ENCODE data around the gene ADCK1. TPM values are rescaled to one million over a fixed set of nuclear protein-coding genes. Genes with fewer than 3 reads are reported as not detected.

Gene ADCK1
- total and polyA plus RNA-seq, 2 experiments from 2014 or later: 6.7 to 11.2 TPM

DNA sequence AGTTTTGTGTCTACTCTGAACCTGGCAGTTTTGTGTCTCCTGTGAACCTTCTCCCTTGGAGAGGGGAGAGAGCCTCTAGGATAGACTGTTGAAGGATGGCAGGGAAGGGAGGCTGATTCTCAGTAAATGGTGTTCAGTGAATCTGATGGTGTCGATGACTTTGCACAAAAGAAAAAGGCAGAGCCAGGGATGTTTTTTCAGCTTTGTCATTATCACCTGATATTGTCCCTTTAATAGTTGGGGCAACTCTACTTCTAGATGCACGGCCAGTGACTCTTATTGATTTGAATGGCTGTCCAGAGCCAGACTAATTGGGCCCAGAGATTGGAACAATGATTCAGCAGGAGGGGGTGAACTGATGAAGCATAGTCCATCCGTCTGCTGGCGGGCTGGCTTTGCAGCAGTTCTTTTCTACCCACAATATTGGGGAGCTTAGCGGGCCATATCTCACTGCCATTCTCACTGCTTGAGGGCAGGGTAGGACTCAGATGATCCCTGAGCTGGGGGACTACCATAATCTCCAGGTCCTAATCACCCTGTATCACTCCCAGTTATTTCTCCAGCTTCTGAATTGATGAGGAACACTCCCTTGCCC, 93.1 kb downstream of the ADCK1 start:
- Histone ChIP-seq H2AFZ (no peak overlapping the region), H4K20me1 (replicated peaks; ENCODE audit: insufficient read depth) (no peaks in the 10 kb centered on the region), H3K4me1 (ENCODE audit: insufficient read depth) (no peaks in the 10 kb centered on the region), H3F3A (replicated peaks; ENCODE audit: low read depth) (no peaks in the 10 kb centered on the region), H3K79me2 (replicated peaks; ENCODE audit: insufficient read depth) (no peaks in the 10 kb centered on the region), H3K4me3 (no peak overlapping the region), H3K27me3 (ENCODE audit: insufficient read depth) (no peaks in the 10 kb centered on the region), H3K4me2 (no peak overlapping the region), H3K36me3 (ENCODE audit: insufficient read depth) (no peaks in the 10 kb centered on the region), H3K27ac (ENCODE audit: low read depth) (no peak overlapping the region), H3K9me2 (ENCODE audit: insufficient read depth) (no peaks in the 10 kb centered on the region)
- peaks cover 15% of the 10 kb centered on the region for H3K36me3 Mint-ChIP-seq (ENCODE audit: low read depth)
- H3K4me1 Mint-ChIP-seq: no peaks in the 10 kb centered on the region
- H3K9me3 Mint-ChIP-seq: no peaks in the 10 kb centered on the region
- ATAC-seq (no peak), DNase-seq (ENCODE audit: low spot score) (no peak)
- peak overlapping the region; percentile 13; the same call in 1 of the 2 replicates for H3K27ac Mint-ChIP-seq
- H3K4me3 Mint-ChIP-seq: no peak overlapping the region
- H3K27me3 Mint-ChIP-seq (ENCODE audit: insufficient read depth, low read depth, poor library complexity): peaks cover 2% of the 10 kb centered on the region
- TF ChIP-seq ZNF331 (CRISPR knock-in tag; IDR thresholded peaks at IDR 0.05; ENCODE audit: low read depth): no peak
- TF ChIP-seq, protein P1, sequence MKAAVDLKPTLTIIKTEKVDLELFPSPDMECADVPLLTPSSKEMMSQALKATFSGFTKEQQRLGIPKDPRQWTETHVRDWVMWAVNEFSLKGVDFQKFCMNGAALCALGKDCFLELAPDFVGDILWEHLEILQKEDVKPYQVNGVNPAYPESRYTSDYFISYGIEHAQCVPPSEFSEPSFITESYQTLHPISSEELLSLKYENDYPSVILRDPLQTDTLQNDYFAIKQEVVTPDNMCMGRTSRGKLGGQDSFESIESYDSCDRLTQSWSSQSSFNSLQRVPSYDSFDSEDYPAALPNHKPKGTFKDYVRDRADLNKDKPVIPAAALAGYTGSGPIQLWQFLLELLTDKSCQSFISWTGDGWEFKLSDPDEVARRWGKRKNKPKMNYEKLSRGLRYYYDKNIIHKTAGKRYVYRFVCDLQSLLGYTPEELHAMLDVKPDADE (IDR thresholded peaks at IDR 0.05): no peak
- TF ChIP-seq EZH2phosphoT487 (IDR thresholded peaks at IDR 0.05; ENCODE audit: unreplicated experiment): no peak
- TF ChIP-seq, protein P2, sequence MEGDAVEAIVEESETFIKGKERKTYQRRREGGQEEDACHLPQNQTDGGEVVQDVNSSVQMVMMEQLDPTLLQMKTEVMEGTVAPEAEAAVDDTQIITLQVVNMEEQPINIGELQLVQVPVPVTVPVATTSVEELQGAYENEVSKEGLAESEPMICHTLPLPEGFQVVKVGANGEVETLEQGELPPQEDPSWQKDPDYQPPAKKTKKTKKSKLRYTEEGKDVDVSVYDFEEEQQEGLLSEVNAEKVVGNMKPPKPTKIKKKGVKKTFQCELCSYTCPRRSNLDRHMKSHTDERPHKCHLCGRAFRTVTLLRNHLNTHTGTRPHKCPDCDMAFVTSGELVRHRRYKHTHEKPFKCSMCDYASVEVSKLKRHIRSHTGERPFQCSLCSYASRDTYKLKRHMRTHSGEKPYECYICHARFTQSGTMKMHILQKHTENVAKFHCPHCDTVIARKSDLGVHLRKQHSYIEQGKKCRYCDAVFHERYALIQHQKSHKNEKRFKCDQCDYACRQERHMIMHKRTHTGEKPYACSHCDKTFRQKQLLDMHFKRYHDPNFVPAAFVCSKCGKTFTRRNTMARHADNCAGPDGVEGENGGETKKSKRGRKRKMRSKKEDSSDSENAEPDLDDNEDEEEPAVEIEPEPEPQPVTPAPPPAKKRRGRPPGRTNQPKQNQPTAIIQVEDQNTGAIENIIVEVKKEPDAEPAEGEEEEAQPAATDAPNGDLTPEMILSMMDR (conservative IDR thresholded peaks at IDR 0.05; ENCODE audit: low read depth in 2 of 2): no peak
- no peak for TF ChIP-seq JUNB (IDR thresholded peaks at IDR 0.05; ENCODE audit: unreplicated experiment)
- TF ChIP-seq, protein P3, sequence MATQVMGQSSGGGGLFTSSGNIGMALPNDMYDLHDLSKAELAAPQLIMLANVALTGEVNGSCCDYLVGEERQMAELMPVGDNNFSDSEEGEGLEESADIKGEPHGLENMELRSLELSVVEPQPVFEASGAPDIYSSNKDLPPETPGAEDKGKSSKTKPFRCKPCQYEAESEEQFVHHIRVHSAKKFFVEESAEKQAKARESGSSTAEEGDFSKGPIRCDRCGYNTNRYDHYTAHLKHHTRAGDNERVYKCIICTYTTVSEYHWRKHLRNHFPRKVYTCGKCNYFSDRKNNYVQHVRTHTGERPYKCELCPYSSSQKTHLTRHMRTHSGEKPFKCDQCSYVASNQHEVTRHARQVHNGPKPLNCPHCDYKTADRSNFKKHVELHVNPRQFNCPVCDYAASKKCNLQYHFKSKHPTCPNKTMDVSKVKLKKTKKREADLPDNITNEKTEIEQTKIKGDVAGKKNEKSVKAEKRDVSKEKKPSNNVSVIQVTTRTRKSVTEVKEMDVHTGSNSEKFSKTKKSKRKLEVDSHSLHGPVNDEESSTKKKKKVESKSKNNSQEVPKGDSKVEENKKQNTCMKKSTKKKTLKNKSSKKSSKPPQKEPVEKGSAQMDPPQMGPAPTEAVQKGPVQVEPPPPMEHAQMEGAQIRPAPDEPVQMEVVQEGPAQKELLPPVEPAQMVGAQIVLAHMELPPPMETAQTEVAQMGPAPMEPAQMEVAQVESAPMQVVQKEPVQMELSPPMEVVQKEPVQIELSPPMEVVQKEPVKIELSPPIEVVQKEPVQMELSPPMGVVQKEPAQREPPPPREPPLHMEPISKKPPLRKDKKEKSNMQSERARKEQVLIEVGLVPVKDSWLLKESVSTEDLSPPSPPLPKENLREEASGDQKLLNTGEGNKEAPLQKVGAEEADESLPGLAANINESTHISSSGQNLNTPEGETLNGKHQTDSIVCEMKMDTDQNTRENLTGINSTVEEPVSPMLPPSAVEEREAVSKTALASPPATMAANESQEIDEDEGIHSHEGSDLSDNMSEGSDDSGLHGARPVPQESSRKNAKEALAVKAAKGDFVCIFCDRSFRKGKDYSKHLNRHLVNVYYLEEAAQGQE (IDR thresholded peaks at IDR 0.05; ENCODE audit: unreplicated experiment): no peak
- TF ChIP-seq, protein P4, sequence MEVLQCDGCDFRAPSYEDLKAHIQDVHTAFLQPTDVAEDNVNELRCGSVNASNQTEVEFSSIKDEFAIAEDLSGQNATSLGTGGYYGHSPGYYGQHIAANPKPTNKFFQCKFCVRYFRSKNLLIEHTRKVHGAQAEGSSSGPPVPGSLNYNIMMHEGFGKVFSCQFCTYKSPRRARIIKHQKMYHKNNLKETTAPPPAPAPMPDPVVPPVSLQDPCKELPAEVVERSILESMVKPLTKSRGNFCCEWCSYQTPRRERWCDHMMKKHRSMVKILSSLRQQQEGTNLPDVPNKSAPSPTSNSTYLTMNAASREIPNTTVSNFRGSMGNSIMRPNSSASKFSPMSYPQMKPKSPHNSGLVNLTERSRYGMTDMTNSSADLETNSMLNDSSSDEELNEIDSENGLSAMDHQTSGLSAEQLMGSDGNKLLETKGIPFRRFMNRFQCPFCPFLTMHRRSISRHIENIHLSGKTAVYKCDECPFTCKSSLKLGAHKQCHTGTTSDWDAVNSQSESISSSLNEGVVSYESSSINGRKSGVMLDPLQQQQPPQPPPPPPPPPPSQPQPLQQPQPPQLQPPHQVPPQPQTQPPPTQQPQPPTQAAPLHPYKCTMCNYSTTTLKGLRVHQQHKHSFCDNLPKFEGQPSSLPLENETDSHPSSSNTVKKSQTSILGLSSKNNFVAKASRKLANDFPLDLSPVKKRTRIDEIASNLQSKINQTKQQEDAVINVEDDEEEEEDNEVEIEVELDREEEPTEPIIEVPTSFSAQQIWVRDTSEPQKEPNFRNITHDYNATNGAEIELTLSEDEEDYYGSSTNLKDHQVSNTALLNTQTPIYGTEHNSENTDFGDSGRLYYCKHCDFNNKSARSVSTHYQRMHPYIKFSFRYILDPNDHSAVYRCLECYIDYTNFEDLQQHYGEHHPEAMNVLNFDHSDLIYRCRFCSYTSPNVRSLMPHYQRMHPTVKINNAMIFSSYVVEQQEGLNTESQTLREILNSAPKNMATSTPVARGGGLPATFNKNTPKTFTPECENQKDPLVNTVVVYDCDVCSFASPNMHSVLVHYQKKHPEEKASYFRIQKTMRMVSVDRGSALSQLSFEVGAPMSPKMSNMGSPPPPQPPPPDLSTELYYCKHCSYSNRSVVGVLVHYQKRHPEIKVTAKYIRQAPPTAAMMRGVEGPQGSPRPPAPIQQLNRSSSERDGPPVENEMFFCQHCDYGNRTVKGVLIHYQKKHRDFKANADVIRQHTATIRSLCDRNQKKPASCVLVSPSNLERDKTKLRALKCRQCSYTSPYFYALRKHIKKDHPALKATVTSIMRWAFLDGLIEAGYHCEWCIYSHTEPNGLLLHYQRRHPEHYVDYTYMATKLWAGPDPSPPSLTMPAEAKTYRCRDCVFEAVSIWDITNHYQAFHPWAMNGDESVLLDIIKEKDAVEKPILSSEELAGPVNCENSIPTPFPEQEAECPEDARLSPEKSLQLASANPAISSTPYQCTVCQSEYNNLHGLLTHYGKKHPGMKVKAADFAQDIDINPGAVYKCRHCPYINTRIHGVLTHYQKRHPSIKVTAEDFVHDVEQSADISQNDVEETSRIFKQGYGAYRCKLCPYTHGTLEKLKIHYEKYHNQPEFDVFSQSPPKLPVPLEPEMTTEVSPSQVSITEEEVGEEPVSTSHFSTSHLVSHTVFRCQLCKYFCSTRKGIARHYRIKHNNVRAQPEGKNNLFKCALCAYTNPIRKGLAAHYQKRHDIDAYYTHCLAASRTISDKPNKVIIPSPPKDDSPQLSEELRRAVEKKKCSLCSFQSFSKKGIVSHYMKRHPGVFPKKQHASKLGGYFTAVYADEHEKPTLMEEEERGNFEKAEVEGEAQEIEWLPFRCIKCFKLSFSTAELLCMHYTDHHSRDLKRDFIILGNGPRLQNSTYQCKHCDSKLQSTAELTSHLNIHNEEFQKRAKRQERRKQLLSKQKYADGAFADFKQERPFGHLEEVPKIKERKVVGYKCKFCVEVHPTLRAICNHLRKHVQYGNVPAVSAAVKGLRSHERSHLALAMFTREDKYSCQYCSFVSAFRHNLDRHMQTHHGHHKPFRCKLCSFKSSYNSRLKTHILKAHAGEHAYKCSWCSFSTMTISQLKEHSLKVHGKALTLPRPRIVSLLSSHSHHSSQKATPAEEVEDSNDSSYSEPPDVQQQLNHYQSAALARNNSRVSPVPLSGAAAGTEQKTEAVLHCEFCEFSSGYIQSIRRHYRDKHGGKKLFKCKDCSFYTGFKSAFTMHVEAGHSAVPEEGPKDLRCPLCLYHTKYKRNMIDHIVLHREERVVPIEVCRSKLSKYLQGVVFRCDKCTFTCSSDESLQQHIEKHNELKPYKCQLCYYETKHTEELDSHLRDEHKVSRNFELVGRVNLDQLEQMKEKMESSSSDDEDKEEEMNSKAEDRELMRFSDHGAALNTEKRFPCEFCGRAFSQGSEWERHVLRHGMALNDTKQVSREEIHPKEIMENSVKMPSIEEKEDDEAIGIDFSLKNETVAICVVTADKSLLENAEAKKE (CRISPR knock-in tag; IDR thresholded peaks at IDR 0.05): no peak
- no peak for TF ChIP-seq NANOG (IDR thresholded peaks at IDR 0.05; ENCODE audit: borderline replicate concordance)
- TF ChIP-seq CREB1 (CRISPR knock-in tag; IDR thresholded peaks at IDR 0.05; ENCODE audit: low read depth): no peak
